GM21825 (cell line): ENCODE measurements around the gene TNFSF11.

ENCODE experiments used
- ATAC-seq: cut with Tn5 transposase; IDR thresholded peaks from one replicate; pipeline ENCODE4 v1.9.1; 2021; ENCODE audit warnings: mild to moderate bottlenecking, moderate library complexity; ENCODE audit not compliant: unreplicated experiment

The TNFSF11 gene

GRCh38 chr13:42651936-42652641, 78.1 kb downstream of the TNFSF11 start:
- ATAC-seq: no peak

GRCh38 chr13:42652642-42653415, 78.9 kb downstream of the TNFSF11 start:
- no peak for ATAC-seq

- ATAC-seq: no peak
Measured at GRCh38 chr13:42653679-42654078, 79.7 kb downstream of the TNFSF11 start.

DNA sequence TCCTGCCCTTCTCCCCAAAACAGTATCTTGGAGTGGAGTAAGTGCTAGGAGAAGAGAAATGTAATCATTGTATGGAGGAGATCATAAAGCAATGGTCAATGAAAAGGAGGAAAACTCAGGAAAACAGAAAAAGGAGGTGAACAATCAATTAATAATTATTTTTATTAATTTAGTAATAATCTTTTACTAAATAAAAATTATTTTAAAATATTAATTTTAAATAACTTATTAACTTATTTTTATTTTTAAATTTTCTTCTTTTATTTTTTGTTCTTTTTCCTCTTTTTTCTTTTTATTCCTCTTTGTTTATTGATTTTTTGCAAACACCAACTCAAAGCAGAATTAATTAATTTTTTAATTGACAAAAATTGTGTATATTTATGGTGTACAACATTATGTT, 80.3 kb downstream of the TNFSF11 start:
- no peak for ATAC-seq

GRCh38 chr13:42654722-42655121, 80.8 kb downstream of the TNFSF11 start:
- no peak for ATAC-seq

DNA sequence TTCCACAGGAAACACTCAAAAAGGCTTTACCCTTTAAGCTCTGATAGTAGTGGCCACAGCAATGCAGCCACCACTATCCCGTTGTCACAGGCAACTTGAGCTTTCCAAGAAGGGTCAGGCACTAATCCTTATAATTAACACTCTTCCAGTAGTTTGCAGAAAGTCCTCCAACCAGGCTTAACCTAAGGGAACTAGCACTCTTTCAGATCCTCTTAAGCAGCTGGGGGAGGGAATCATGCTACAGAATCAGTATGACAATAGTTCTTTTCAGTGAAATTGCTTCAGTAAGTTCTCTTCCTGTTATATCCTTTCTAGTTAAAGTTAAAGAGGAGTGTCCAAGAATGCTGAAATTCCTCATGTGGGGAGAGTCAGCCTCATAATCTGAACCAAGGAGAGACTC, 82.2 kb downstream of the TNFSF11 start:
- ATAC-seq: no peak

DNA sequence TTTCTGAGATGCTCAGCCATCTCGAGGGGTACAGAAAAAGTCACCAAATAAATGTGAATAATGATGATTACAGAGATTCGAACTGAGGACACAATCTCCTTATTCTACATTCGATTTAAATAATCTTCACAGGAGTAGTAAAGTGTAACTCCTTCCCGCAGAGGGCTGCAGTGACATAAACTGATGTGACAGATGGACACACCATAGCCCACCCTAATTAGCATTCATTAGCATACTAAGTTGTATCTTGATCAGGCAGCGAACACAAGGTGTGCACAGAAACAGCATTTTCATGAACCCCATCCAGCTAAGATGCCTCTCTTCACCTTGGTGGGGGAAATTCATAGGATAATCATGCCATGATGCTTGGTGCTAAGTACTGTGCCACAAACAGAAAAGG, 83.0 kb downstream of the TNFSF11 start:
- ATAC-seq: no peak
